Measurements from ENCODE around the gene KAT6B.

Gene KAT6B

DNA sequence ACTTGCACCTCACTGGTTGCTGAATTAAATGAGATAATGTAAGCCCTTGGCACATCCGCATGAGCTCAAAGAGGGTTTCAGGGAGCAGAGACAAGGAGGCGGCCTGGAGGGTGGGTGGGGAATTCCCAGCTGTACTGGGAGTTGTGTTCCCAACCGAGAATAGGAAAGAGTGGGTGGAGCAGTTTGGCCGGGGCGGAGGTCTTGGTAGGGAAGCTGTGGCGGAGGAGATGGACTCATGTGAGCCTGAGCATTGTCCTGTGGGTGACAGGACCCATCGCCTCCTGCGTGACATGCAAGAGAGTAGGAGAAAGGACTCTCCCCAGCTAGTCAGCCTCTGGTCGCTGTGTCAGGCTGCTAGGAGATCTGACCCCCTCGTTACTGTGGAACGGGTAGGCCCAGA lies 244.1 kb downstream of the KAT6B start:
- H3K4me3 ChIP-seq (ENCODE audit: low read depth, low read length): no peak overlapping the region
- DNase-seq (ENCODE audit: low read depth): no peak

DNA sequence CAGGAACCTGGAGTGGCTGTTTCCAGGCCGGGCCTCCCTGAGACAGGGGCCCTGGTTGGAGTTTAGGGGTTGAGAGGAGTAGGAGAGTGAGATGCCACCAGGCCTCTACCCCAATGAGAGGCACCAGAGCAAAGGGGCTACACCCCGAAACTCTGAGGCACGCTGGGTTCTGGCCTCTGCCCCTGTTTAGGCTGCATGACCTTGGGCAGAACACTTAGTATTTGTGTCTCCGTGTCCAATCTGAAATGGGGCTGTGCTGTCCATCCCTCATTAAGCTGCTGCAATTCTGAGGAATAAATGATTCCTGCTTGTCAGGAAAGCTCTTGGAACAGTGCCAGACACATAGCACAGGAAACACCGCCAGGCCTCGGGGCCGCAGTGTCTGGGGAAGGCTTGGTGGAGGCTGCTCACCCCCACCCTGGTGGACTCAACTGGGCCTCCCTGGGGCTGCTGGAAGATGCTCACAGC lies 244.6 kb downstream of the KAT6B start:
- DNase-seq (ENCODE audit: low read depth): peak; percentile 10
- H3K4me3 ChIP-seq (ENCODE audit: low read depth, low read length): no peak overlapping the region

DNA sequence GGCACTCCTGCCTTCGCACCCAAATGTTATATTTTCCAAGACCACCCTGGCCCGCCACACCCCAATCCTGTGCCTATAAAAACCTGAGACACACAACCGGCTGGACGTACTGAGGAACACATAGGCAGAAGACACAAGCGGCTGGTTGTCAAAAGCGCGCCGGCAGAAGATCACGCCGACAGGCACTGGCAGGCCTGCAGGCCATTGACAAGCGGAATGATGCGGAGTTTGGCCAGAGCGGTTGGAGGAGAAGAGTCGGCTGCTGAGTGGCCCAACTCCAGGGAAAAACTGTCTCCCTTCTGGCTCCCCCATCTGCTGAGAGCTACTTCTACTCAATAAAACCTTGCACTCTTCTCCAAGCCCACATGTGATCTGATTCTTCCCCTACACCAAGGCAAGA lies 245.4 kb downstream of the KAT6B start:
- DNase-seq (ENCODE audit: low read depth): no peak
- no peak overlapping the region for H3K4me3 ChIP-seq (ENCODE audit: low read depth, low read length)

DNA sequence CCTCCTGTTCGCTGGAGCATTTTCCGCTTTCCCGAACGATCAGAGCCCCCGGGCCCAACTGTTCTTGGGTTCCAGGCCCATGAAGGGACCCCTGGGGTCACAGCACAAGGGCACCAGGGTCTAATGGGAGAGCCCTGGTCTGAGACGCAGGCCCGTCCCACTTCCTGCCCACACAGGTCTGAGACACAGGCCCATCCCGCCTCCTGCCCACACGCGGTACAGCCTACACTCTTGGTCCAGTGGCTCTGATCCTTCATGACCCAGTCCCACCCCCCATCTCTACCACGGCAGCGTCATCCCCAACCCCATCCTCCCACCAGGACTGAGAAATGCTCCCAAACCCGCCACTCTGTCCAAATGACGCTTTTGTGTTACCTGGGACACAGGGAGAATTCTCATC lies 246.3 kb downstream of the KAT6B start:
- no peak for DNase-seq (ENCODE audit: low read depth)
- H3K4me3 ChIP-seq (ENCODE audit: low read depth, low read length): no peak overlapping the region

DNA sequence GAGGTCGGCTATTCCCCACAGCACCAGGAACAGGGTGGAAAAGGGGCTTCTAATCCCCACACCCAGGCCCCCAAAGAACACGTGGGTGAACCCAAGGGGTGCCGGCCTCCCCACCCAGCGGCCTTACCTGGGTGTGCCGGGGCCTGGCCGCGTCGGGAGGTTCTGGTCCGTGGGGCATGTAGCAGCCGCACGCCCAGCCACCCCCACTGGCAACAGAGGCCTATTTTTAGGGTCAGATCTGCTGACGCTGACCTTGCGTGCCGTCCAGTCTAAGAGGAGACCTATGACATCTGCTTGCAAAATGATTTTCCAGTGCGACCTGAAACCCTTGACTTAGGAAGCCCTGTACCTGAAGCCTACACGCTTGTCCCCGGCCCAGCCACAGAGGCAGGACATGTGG lies 247.0 kb downstream of the KAT6B start:
- no peak overlapping the region for H3K4me3 ChIP-seq (ENCODE audit: low read depth, low read length)
- no peak for DNase-seq (ENCODE audit: low read depth)

DNA sequence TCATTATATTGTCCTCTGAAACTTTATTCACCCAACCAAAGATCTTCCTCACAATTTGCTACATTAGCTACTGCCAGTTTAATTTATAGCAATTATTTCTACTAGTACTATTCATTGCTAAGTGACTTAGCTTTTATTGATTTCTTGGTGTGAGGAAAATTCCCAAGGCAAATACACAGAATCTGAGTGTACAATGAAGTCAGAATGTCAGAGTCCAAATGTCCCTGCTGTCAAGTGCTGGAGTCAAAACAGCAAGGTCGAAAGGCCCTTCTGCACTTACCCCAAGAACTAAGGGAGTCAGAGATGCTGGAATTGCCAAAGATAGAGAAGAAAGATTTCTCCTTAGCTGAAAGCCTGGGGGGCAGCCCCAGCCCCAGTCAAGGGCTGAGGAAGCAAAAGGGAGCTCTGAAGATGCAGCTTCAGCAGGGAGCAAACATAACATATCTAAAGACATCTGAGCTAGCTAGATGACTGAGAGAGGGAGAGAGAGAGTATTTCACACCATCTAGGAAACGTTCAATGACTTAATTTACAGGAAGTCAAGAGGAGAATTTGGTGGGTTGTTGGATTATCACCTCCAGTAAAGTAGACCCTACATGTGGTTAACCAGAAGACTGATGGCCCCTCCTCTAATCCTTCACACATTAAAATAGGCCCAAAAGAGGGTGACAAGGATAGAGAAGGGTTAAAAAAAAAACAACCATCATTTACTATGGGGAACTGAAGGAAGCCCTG lies 248.5 kb downstream of the KAT6B start:
- no peak overlapping the region for H3K4me3 ChIP-seq (ENCODE audit: low read depth, low read length)
- no peak for DNase-seq (ENCODE audit: low read depth)

DNA sequence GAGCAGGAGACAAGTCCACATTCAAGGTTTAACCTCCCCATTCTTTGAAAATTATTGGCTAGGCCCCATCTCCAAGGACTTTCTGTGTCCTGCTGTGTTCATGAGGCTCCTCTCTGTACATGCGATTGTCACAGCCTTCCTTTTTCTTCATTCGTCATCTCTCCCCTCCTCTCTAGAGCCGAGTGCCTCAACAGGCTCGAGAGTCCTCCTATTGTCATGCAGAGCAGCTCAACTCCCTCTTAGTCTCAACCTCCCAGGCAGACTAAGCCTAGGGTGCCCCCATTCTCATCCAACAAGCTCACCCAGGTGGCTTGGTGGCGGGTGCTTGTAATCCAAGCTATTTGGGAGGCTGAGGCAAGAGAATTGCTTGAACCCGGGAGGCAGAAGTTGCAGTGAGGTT lies 249.9 kb downstream of the KAT6B start:
- no peak for DNase-seq (ENCODE audit: low read depth)
- H3K4me3 ChIP-seq (ENCODE audit: low read depth, low read length): no peak overlapping the region

DNA sequence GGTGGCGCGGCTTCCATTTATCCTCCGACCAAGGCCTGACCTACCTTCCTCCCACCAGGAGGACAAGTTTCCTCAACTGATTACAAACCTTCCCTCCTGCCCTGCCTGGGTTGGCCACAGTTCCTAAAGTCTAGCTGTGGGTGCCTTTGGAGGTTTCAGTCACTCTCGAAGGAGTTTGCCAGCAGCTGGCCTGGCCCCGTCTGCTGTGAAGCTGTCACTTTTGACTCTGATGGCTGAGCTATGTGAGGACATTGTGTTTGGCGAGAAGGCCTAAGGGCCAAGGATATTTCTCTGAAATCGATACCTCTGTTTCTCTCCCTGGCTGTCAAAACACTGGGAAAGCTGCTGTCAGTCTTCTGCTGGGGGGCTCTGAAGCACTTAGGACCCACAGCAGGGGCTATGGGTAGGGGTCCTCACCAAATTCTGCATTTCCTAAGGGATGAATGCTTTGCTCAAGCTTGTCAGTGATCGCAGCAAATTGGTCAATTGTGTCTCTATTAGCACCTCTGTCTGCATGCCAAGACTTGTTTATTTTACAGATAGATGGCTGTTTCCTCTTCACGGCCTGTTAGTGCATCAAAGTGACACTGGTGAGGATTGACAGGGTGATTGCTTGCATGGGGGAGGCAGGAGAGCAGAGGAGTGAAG lies 253.2 kb downstream of the KAT6B start:
- no peak for DNase-seq (ENCODE audit: low read depth)
- H3K4me3 ChIP-seq (ENCODE audit: low read depth, low read length): no peak overlapping the region

DNA sequence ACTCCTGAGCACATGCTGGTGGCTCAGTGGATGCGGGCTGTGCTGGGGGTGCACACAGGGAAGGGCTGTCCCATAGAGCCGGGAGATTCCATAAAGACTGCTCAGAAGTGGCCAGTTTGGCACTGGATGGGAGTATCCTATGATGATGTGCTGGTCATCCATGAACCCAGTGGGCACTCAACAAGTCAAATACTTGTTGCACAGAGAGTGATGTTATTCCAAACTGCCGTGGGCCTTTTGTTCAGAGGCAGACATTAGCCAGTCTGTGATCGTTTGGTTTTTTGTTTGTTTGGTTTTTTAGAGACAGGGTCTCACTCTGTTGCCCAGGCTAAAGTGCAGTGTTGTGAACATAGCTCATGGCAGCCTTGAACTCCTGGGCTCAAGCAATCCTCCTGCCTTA lies 254.2 kb downstream of the KAT6B start:
- H3K4me3 ChIP-seq (ENCODE audit: low read depth, low read length): no peak overlapping the region
- no peak for DNase-seq (ENCODE audit: low read depth)

DNA sequence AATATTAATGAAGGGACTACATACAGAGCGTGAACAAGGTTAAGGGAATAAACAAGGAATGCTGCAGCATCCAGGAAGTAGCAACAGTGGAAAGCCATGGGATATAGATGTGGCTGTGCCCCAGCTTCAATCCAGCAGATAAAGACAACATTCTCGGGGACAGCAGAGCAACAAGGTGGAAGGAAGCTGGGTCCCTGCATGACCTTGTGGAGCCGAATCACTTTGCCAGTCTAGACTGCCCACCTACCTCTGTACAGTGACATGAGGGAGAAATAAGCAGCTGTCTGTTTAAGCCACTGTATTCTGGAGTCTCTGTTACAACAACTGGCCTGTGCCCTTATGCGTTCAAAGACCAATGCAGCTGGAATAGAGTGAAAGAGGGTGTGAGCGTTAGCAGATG lies 255.0 kb downstream of the KAT6B start:
- no peak overlapping the region for H3K4me3 ChIP-seq (ENCODE audit: low read depth, low read length)
- no peak for DNase-seq (ENCODE audit: low read depth)

All from skeletal muscle cell (primary cell).